HepG2 (cell line): Measurements from ENCODE around the gene PPIB. TPM values are rescaled to one million over a fixed set of nuclear protein-coding genes. Genes with fewer than 3 reads are reported as not detected.

ENCODE experiments used
- ARID4A ChIP-seq: sonication (generic); formaldehyde crosslinking; IDR thresholded peaks from 2 replicates; pipeline ENCODE4 v1.5.0; 2020; ENCODE audit warnings: mild to moderate bottlenecking, missing genetic modification reagents, borderline replicate concordance
- ATF7 ChIP-seq, 2 experiments: fragments of 450-650 bp in 1 of 2; sonication (generic) in 1 of 2; formaldehyde crosslinking in 1 of 2; IDR thresholded peaks; 2 replicates each; pipeline versions ENCODE4 v1.4.0 to v1.6.1; 2016 to 2020; ENCODE audit warnings: antibody characterized with exemption in 1 of 2, mild to moderate bottlenecking in 1 of 2, missing genetic modification reagents in 1 of 2
- ELF3 ChIP-seq: IDR thresholded peaks from 2 replicates; pipeline ENCODE4 v1.6.1; 2016; ENCODE audit warnings: missing genetic modification reagents, missing compliant biosample characterization
- HNRNPL ChIP-seq: fragments of 200-400 bp; formaldehyde crosslinking; IDR thresholded peaks from 2 replicates; pipeline ENCODE4 v1.6.1; 2017; ENCODE audit warnings: mild to moderate bottlenecking, low read depth, low read length
- HNRNPLL ChIP-seq: fragments of 200-400 bp; formaldehyde crosslinking; IDR thresholded peaks from 2 replicates; pipeline ENCODE4 v1.6.1; 2017; ENCODE audit warnings: mild to moderate bottlenecking, low read depth, low read length; ENCODE audit not compliant: poor library complexity, severe bottlenecking
- IRF2 ChIP-seq: IDR thresholded peaks from 2 replicates; pipeline ENCODE4 v1.6.1; 2018; ENCODE audit warnings: missing genetic modification reagents, missing compliant biosample characterization
- ONECUT2 ChIP-seq: sonication (generic); formaldehyde crosslinking; IDR thresholded peaks from 2 replicates; pipeline ENCODE4 v1.4.0; 2020; ENCODE audit warnings: missing genetic modification reagents
- PHF8 ChIP-seq: sonication (generic); formaldehyde crosslinking; IDR thresholded peaks from 2 replicates; pipeline ENCODE4 v1.5.0; 2020; ENCODE audit warnings: missing genetic modification reagents
- POLR2G ChIP-seq: fragments of 200-400 bp; formaldehyde crosslinking; IDR thresholded peaks from 2 replicates; pipeline ENCODE4 v1.6.1; 2018; ENCODE audit warnings: mild to moderate bottlenecking, low read depth, low read length, moderate library complexity
- RAD51 ChIP-seq: fragments of 450-650 bp; IDR thresholded peaks from 2 replicates; pipeline ENCODE4 v1.6.1; 2016; ENCODE audit warnings: borderline replicate concordance
- RNF219 ChIP-seq: sonication (generic); formaldehyde crosslinking; IDR thresholded peaks from 2 replicates; pipeline ENCODE4 v1.5.0; 2020; ENCODE audit warnings: mild to moderate bottlenecking, missing genetic modification reagents
- SAP130 ChIP-seq: IDR thresholded peaks from 2 replicates; pipeline ENCODE4 v1.6.1; 2016; ENCODE audit warnings: low read depth
- SKIL ChIP-seq: sonication (generic); formaldehyde crosslinking; IDR thresholded peaks from 2 replicates; pipeline ENCODE4 v1.8.0; 2022; ENCODE audit warnings: missing genetic modification reagents, mild to moderate bottlenecking, moderate library complexity, borderline replicate concordance
- SOX5 ChIP-seq: IDR thresholded peaks from 2 replicates; pipeline ENCODE4 v1.6.1; 2016; ENCODE audit warnings: borderline replicate concordance
- TCF7L2 ChIP-seq: IDR thresholded peaks from 2 replicates; pipeline ENCODE4 v1.6.1; 2011; ENCODE audit warnings: mild to moderate bottlenecking, low read depth, low read length, moderate library complexity
- U2AF2 ChIP-seq: fragments of 200-400 bp; formaldehyde crosslinking; IDR thresholded peaks from 2 replicates; pipeline ENCODE4 v1.6.1; 2017; ENCODE audit warnings: low read depth, mild to moderate bottlenecking, low read length
- ZBTB46 ChIP-seq: sonication (generic); formaldehyde crosslinking; IDR thresholded peaks from 2 replicates; pipeline ENCODE4 v1.4.0; 2020; ENCODE audit warnings: mild to moderate bottlenecking, missing genetic modification reagents, borderline replicate concordance
- ZNF101 ChIP-seq: sonication (generic); formaldehyde crosslinking; IDR thresholded peaks from 2 replicates; pipeline ENCODE4 v1.4.0; 2020; ENCODE audit warnings: mild to moderate bottlenecking, low read depth, missing genetic modification reagents, borderline replicate concordance
- ZNF605 ChIP-seq: sonication (generic); formaldehyde crosslinking; IDR thresholded peaks from 2 replicates; pipeline ENCODE4 v1.8.0; 2022; ENCODE audit warnings: mild to moderate bottlenecking, missing genetic modification reagents
- polyA plus RNA-seq, 8 experiments: library from polyadenylated mRNA; depleted of rRNA in 3 of 8; stranded (reverse) in 7 of 8; unstranded in 1 of 8; fragments of >200 nt; fragmentation: Illumina TruSeq in 4 of 8; extraction: Trizol in 4 of 8; gene quantifications; 2 replicates each; pipeline versions ENCODE4 v1.2.1 to v1.2.3, GENCODE V29; 2011 to 2016; ENCODE audit warnings: low read depth in 4 of 8, missing spikeins in 1 of 8, mixed read lengths in 1 of 8; ENCODE audit not compliant: insufficient read depth in 1 of 8
- total RNA-seq, 5 experiments: library from RNA; depleted of rRNA; stranded (reverse); fragments of >200 nt; fragmentation: Illumina TruSeq; extraction: Trizol; gene quantifications; 2 replicates each; pipeline ENCODE4 v1.2.3, GENCODE V29; 2016; ENCODE audit warnings: low read depth in 1 of 5

PPIB gene
- total and polyA plus RNA-seq, 2 of the 13 experiments (the other 11 are each of a cell fraction or from before 2014, with no cell fraction given): 780 to 882 TPM

- TF ChIP-seq ZNF605 (peak; percentile 14; the same call in 1 of the 2 replicates), HNRNPLL (peak; percentile 88), HNRNPL (0 out of 2 replicates have a peak, but pooled peaks have one; percentile 29), ZNF101 (no peak), RNF219 (peak; percentile 94), POLR2G (peak; percentile 93), ARID4A (CRISPR knock-in tag) (peak; percentile 89), SOX5 (CRISPR knock-in tag) (peak; percentile 35), ELF3 (CRISPR knock-in tag) (peak; percentile 51; the same call in 1 of the 2 replicates), U2AF2 (no peak), ZBTB46 (no peak), SKIL (no peak), ATF7 (IDR thresholded peaks at IDR 0.05) (no peak), ATF7 (CRISPR knock-in tag; IDR thresholded peaks at IDR 0.05) (no peak), SAP130 (CRISPR knock-in tag) (peak; percentile 85), PHF8 (CRISPR knock-in tag) (peak; percentile 98), TCF7L2 (no peak), RAD51 (no peak), IRF2 (CRISPR knock-in tag) (peak; percentile 58; the same call in 1 of the 2 replicates), ONECUT2 (CRISPR knock-in tag) (no peak)
These were observed at the start of gene PPIB (continued) for GRCh38 chr15:64162869-64163658.
